D341Med (cell line): ENCODE results near the gene GABARAPL2.
"Not testable (repeated sequence)": the region's sequence is repeated elsewhere in the genome, so short reads cannot be mapped to it uniquely, and the experiment has no call there.

Source experiments
- DNase-seq: peaks from one replicate; pipeline ENCODE4 v3.0.0; 2012; ENCODE audit warnings: low spot score

The GABARAPL2 gene

DNA sequence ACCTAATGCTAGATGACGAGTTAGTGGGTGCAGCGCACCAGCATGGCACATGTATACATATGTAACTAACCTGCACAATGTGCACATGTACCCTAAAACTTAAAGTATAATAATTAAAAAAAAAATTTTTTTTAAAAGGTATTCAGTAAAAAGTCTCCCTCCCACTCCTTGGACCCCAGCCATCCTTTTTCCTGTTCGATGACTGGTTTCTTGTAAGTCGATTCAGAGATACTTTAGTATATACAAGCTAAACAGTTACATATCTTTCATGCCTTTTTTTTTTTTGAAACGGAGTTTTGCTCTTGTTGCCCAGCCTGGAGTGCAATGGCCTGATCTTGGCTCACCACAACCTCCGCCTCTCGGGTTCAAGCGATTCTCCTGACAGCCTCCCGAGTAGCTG is 25.7 kb downstream of the GABARAPL2 start:
- DNase-seq: not testable (repeated sequence)

GRCh38 chr16:75593308-75593707 is 27.1 kb downstream of the GABARAPL2 start:
- no peak for DNase-seq

- DNase-seq: no peak
These were observed 27.9 kb downstream of the GABARAPL2 start for GRCh38 chr16:75593825-75594820.

- DNase-seq: no peak
These were observed 33.5 kb downstream of the GABARAPL2 start for GRCh38 chr16:75599452-75600277.

DNA sequence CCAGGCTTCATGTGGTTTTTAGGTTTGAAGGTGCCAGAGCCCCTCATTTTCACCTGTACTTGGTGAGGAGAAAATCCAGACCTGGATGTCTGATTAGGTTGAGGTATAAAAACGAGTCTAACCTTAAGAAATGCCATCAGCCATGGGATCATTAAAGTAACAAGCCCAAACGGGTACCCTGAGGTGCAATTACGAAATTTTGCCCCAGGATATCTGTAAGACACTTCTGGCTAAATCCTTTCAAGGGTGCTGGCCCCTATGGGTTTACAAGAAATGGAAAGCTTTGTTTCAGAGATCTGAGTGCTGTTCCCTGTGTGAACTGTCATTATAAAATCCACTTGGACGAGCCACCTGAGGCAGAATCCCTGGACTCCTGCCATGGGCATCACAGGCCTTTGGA is 37.1 kb downstream of the GABARAPL2 start:
- no peak for DNase-seq

DNA sequence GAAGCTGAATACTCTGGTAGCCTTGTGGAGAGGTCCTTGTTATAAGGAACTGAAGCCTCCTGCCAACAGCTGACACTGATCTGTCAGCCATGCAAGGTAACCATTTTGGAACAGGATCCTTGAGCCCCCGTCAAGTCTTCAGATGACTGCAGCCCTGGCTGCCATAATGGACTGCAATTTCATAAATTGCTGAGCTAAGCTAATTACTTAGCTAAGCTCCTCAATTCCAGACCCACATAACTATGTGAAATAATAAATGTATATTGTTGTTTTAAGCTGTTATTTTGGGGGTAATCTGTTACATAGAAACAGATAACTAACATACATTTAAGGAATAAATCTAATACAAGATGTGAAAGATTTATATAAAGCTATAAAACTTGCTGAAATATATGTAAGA is 40.3 kb downstream of the GABARAPL2 start:
- no peak for DNase-seq

GRCh38 chr16:75614066-75614897 is 48.1 kb downstream of the GABARAPL2 start:
- DNase-seq: no peak

- DNase-seq: no peak
These were observed 49.4 kb downstream of the GABARAPL2 start for GRCh38 chr16:75615619-75616018.

- no peak for DNase-seq
These were observed 50.4 kb downstream of the GABARAPL2 start for GRCh38 chr16:75616521-75617010.

GRCh38 chr16:75617121-75617520 is 50.9 kb downstream of the GABARAPL2 start:
- no peak for DNase-seq

DNA sequence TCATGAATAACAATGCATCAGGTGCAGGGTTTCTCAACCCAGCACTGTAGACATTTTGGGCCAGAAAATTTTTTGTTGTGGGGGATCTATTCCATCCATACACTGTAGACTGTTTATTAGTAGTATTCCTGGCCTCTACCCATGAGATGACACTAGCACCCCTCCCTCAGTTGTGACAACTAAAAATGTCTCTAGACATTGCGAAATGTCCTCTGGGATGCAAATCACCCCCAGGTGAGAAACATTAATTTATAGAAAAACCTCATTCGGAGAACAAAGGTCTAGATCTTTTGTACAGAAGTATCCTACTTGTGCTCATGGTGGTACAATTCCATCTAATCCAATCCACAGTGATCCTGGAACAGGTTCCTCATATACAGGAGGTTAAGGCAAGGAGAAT is 52.6 kb downstream of the GABARAPL2 start:
- DNase-seq: no peak

DNA sequence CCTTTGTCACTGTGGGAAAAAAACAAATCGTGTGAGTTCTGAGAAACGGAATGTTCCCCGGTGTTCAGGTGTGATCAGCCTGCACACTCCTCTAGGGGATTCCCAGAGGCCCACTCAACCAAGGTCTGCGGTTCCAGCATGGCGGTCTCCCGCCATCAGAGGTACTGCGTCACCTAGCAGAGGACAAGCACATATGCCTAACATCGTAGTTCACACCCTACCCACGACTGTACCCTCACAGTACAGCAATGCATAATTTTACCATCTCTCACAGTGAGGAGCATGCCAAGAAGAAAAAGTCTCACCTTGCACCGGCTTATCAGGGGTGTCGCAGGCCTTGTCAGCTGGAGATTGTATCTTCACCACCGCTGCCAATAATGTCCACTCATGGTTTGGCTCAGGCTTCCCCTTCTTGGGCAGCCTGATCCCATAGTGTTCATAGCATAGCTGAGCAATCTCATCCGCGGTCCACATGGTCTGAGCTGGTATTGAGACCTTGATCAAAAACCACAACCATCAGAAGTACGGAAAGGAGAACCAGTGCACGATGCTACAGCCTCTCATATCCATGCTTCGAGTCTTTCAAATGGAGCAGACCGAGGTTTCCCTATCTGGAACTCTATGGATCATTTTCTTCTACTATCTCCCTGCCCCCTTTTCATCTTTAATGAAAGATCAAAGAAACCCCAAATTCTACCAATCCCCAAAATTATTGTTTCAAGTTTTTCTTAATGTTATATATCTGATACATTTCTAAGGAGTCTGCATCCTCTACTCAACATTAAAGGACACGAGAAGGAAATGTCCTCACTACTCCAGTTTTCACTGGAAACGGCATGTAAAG is 54.4 kb downstream of the GABARAPL2 start:
- DNase-seq: no peak

GRCh38 chr16:75621170-75621477 is 54.9 kb downstream of the GABARAPL2 start:
- DNase-seq: peak; percentile 32

GRCh38 chr16:75622761-75623605 is 56.8 kb downstream of the GABARAPL2 start, which contains the start of gene ADAT1:
Gene ADAT1 (minus strand): TSS chr16:75623281. CDS start chr16:75620799, 2,482 bp downstream.
- DNase-seq: peak; percentile 95

DNA sequence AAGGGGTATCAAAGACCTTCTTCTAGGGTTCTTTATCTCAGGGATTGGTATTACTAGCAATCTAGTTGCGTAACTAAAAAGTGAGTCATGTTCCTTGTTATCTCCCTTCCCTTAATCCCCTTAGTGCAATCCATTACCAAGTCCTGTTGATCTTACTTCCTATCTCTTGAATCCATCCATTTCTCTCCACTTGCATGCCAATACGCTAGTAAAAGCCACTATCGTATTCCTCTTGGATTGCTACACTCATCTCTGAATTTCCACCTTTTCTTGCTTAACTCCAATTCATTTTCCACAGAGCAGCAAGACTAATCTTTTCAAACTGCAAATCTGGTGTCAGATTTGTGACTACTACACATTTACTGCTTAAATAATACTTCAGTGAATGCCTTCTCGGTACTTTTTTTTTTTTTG is 58.7 kb downstream of the GABARAPL2 start:
- no peak for DNase-seq

DNA sequence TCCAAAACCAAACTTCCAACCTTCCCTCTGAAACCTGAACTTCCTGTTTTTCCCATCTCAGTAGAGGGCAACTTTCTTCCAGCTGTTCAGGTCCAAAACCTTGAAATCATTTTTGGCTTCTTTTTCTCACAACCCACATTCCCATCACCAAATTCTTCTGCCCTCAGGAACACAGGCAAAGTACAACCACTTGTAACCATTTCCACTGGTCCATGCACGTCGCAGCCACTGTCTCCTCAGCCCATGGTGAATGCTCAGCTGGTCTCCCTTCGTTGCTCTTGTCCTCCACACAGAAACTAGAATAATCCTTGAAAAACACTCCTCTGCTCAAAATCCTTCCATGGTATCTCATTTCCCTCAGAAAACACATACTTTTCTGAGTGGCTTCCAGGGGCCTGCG is 60.6 kb downstream of the GABARAPL2 start:
- no peak for DNase-seq
